ENCODE measurements around the gene NRL.

NRL gene

DNA sequence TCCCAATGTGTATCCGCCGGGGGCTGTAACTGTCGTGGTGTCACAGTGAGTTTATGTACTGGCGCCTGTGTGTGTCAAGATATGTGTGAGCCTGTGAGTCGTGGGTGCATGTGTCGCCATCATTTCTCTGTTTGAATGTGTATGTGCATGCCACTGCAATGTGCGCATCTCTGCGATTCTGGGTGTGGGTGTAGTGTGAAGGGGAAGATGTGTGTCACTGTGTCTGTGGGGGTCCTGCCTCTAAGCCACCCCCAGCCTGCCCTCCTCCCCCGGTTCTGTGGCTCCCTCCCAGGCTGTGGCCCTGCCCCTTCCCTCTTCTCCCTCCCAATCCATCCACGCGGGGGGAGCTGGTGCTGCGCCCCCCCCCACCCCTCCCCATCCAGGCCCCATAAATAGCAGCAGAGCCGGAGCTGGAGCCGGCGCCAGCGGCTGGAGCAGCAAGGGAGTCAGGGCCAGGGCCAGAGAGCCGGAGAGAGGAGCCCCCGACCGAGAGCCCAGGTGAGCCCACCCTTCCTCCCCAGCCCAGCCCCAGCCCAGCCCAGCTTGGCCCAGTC, 43.5 kb downstream of the NRL start, which contains the start of gene CPNE6:
TSS of gene CPNE6 (plus strand) at position 419 of the 554 bp plus-strand sequence. CDS start 1,375 bp downstream, outside the sequence.
- TF ChIP-seq, protein P1, sequence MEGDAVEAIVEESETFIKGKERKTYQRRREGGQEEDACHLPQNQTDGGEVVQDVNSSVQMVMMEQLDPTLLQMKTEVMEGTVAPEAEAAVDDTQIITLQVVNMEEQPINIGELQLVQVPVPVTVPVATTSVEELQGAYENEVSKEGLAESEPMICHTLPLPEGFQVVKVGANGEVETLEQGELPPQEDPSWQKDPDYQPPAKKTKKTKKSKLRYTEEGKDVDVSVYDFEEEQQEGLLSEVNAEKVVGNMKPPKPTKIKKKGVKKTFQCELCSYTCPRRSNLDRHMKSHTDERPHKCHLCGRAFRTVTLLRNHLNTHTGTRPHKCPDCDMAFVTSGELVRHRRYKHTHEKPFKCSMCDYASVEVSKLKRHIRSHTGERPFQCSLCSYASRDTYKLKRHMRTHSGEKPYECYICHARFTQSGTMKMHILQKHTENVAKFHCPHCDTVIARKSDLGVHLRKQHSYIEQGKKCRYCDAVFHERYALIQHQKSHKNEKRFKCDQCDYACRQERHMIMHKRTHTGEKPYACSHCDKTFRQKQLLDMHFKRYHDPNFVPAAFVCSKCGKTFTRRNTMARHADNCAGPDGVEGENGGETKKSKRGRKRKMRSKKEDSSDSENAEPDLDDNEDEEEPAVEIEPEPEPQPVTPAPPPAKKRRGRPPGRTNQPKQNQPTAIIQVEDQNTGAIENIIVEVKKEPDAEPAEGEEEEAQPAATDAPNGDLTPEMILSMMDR (conservative IDR thresholded peaks at IDR 0.05; ENCODE audit: low read depth) = no peak
- POLR2A ChIA-PET (ENCODE audit: low non-redundant PET) = no interaction called here
- DNase-seq (ENCODE audit: low spot score) = no peak
- H3K27ac ChIP-seq = no peak within 1 kb of the TSS
- CTCF ChIA-PET = no interaction called here

DNA sequence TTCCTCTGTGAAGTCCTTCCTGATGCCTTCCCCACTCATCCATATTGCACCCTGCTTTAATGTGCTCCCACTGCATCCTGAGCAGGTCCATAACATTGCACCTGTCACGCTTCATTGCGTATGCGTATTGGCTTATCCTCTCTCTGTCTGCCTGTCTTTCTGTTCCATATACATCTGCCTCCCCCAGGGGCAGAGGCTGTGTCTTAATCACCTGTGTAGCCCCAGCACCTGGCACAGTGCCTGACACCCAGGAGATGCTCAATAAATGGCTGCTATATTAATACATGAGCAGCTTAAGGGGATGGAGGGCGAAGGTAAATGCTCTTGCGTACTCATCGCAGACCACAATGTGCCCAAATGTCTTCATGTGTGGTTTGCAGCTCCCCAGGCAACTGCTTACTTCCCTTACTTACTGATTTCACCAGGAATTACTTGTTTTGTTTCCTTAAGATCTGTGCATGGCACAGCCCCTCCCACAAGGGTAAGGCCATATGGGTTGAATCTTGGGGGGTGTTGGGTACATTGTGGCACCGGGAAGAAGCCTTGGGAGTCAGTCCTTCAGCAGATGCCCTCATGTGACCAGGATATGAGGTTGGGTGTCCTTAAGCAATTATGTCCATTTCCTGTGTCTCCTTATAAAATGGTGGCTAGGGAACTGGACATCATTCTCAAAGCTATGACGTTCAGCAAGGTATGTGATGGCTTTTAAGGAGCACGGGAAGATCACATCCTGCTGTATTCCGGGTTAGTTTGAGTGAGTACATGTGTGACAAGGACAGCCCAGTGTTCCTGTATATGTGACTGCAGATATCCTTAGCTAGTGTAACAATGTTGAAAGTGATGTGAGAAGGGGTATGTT, 44.2 kb downstream of the NRL start:
- ChIA-PET POLR2A (ENCODE audit: low non-redundant PET) (no interaction called here), CTCF (interaction anchor here (0.7 kb wide), 1 partner anchor 20 kb away, joined by 3 read pairs; no protein-coding TSS in a partner anchor)
- H3K27ac ChIP-seq = no peak overlapping the region
- no peak for DNase-seq (ENCODE audit: low spot score)
- TF ChIP-seq, protein P1 (conservative IDR thresholded peaks at IDR 0.05; ENCODE audit: low read depth) = no peak

DNA sequence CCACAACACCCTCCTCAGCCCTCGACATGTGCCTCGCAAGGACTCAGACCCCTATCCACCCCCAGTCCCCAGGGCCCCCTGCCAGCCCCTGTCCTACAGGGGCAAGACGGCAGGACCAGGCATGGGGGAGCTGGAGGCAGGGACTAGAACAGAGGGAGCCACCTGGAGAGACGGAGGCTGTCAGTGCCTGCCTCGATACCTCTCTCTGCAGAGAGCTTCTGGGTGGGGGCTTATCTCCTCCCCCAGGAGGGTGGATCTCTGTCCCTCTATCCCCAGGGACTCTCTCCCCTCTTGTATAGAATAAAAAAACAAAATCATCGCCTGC, 45.4 kb downstream of the NRL start:
- TF ChIP-seq, protein P1 (conservative IDR thresholded peaks at IDR 0.05; ENCODE audit: low read depth) = no peak
- ChIA-PET CTCF (interaction anchor here (0.6 kb wide), 2 partner anchors 21 to 340 kb away, joined by 3 read pairs; no protein-coding TSS in a partner anchor), POLR2A (ENCODE audit: low non-redundant PET) (no interaction called here)
- no peak for DNase-seq (ENCODE audit: low spot score)
- H3K27ac ChIP-seq = no peak overlapping the region

DNA sequence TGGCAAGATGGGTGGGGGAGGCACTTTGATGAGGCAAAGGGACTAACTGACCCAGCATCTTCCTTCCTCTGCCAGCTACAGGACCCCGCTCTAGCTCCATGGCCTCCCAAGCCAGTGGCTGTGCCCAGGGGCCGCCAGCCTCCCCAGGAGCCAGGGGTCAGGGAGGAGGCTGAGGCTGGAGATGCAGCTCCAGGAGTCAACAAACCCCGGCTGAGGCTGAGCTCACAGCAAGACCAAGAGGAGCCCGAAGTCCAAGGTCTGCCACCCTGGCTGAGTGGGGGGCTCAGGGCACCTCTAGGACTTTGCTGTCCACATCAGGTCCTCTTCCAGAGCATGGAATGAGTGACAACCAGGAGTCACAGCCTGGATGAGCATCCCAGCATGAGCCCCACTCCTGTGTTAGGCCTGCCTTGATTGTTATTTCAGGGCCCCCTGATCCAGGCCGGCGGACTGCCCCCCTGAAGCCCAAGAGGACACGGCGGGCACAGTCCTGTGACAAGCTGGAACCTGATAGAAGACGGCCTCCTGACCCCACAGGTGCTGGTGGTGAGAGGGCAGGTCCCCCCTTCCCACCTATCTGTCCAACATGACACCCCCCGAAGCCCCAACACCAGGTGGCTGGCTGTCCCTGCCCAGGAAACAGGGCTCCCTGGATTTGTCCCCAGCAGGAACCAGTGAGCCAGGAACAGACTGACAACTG, 45.9 kb downstream of the NRL start:
- H3K27ac ChIP-seq = no peak overlapping the region
- POLR2A ChIA-PET (ENCODE audit: low non-redundant PET) = no interaction called here
- no peak for DNase-seq (ENCODE audit: low spot score)
- CTCF ChIA-PET = interaction anchor here (0.6 kb wide), 1 partner anchor 21 kb away, joined by 3 read pairs; no protein-coding TSS in a partner anchor
- TF ChIP-seq, protein P1 (conservative IDR thresholded peaks at IDR 0.05; ENCODE audit: low read depth) = no peak

DNA sequence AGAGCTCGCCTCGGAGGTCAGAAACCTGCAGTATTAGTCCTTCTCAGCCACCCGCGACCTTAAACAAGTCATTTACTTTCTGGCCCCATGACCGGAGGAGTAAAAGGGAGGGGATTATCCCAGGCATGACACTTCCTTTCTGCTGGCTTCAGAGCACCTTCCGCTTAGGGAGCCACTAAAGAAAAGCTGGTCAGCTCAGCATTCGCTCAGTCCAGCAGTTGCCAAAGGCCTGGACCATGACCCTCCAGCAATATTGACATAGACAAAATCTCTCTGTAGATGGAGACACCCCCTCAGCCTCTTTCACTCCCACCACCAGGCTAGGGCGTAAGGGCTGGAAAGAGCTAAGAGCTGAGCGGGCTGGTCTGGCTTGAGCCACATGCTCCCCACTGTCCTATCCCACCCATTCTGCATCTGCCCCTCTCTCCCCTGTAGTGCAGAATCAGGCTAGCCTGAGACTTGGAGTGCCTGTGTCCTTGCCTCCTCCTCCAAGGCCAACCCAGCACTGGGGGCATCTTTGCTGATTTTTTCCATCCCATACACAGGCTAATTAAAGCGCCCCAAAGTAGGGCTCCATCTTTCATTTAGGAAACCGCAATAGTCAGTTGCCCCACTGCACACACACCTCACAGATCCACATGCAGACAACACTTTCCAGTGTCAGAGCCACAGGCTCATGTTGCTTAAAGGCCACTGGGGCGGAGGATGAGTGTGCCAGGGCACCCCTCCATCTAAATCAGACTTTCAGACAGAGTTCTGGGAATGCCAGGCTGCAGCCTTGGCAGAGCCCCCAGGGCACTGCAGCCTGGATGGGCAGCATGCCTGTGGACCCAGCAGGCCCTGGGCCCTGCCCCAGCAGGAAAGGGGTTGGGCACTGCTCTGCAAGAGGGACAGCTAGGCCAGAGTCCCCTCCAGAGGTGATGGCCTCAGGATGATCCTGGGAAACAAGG, 47.3 kb downstream of the NRL start:
- ChIA-PET POLR2A (ENCODE audit: low non-redundant PET) (no interaction called here), CTCF (interaction anchor here (1.1 kb wide), 1 partner anchor 23 kb away, joined by 3 read pairs; no protein-coding TSS in a partner anchor)
- no peak for DNase-seq (ENCODE audit: low spot score)

More for the DNA sequence above, 47.3 kb downstream of the NRL start:
- TF ChIP-seq, protein P1 (conservative IDR thresholded peaks at IDR 0.05; ENCODE audit: low read depth) = no peak
- H3K27ac ChIP-seq = no peak overlapping the region
